Neural crest cell (in vitro differentiated cells): Measurements from ENCODE around the gene CDKN2AIPNL. TPM values are rescaled to one million over a fixed set of nuclear protein-coding genes. Genes with fewer than 3 reads are reported as not detected.
"Not testable (repeated sequence)": the region's sequence is repeated elsewhere in the genome, so short reads cannot be mapped to it uniquely, and the experiment has no call there.

Source experiments
- DNase-seq: peaks from one replicate; pipeline ENCODE4 v3.0.0; 2021; ENCODE audit warnings: low read depth, mixed read lengths, low spot score
- H3K27ac Mint-ChIP-seq: one replicate; pipeline ENCODE4 v1.8.0; 2021; ENCODE audit warnings: mild to moderate bottlenecking, mixed read lengths; ENCODE audit not compliant: unreplicated experiment
- H3K27me3 Mint-ChIP-seq: 2 replicates; pipeline ENCODE4 v1.8.0; 2021; ENCODE audit warnings: low read depth, mild to moderate bottlenecking, mixed read lengths
- H3K36me3 Mint-ChIP-seq: 2 replicates; pipeline ENCODE4 v1.8.0; 2021; ENCODE audit warnings: low read depth, mild to moderate bottlenecking, mixed read lengths
- H3K4me1 Mint-ChIP-seq: 2 replicates; pipeline ENCODE4 v1.8.0; 2021; ENCODE audit warnings: mixed read lengths
- H3K4me3 Mint-ChIP-seq: one replicate; pipeline ENCODE4 v1.8.0; 2021; ENCODE audit warnings: mild to moderate bottlenecking, mixed read lengths
- H3K9me3 Mint-ChIP-seq: 2 replicates; pipeline ENCODE4 v1.8.0; 2021; ENCODE audit warnings: mixed read lengths
- CTCF ChIP-seq: fragments of 200-600 bp; sonication (generic); conservative IDR thresholded peaks from 2 replicates; pipeline ENCODE4 v1.5.0; 2021; ENCODE audit warnings: antibody characterized with exemption, mild to moderate bottlenecking
- total RNA-seq: library from RNA; stranded (reverse); gene quantifications from 2 replicates; pipeline ENCODE4 v1.2.1, GENCODE V29; 2021

The CDKN2AIPNL gene
- total RNA-seq, 1 donor from 2014 or later = 47.0 TPM

GRCh38 chr5:134422791-134423365, 11.2 kb upstream of the CDKN2AIPNL start:
- H3K27me3 Mint-ChIP-seq = peaks cover 10% of the 10 kb centered on the region
- H3K36me3 Mint-ChIP-seq = no peaks in the 10 kb centered on the region
- TF ChIP-seq CTCF = no peak
- H3K27ac Mint-ChIP-seq = no peak overlapping the region
- no peak overlapping the region for H3K4me3 Mint-ChIP-seq
- DNase-seq = no peak
- no peaks in the 10 kb centered on the region for H3K4me1 Mint-ChIP-seq
- no peaks in the 10 kb centered on the region for H3K9me3 Mint-ChIP-seq

GRCh38 chr5:134421038-134421437, 9.4 kb upstream of the CDKN2AIPNL start:
- not testable (repeated sequence) for DNase-seq, H3K4me1 Mint-ChIP-seq, H3K9me3 Mint-ChIP-seq, H3K27me3 Mint-ChIP-seq, H3K27ac Mint-ChIP-seq, H3K36me3 Mint-ChIP-seq, H3K4me3 Mint-ChIP-seq

- Mint-ChIP-seq H3K27me3 (no peaks in the 10 kb centered on the region), H3K9me3 (no peaks in the 10 kb centered on the region), H3K4me1 (no peaks in the 10 kb centered on the region), H3K36me3 (no peaks in the 10 kb centered on the region), H3K27ac (no peak overlapping the region), H3K4me3 (no peak overlapping the region)
- DNase-seq = no peak
- no peak for TF ChIP-seq CTCF
Measured at GRCh38 chr5:134420343-134420742, 8.7 kb upstream of the CDKN2AIPNL start.

GRCh38 chr5:134418958-134419357, 7.3 kb upstream of the CDKN2AIPNL start:
- DNase-seq = no peak
- TF ChIP-seq CTCF = no peak
- no peaks in the 10 kb centered on the region for H3K9me3 Mint-ChIP-seq
- H3K27me3 Mint-ChIP-seq = no peaks in the 10 kb centered on the region
- H3K4me1 Mint-ChIP-seq = no peaks in the 10 kb centered on the region
- no peak overlapping the region for H3K27ac Mint-ChIP-seq
- H3K36me3 Mint-ChIP-seq = no peaks in the 10 kb centered on the region
- H3K4me3 Mint-ChIP-seq = no peak overlapping the region

- H3K36me3 Mint-ChIP-seq = no peaks in the 10 kb centered on the region
- H3K4me3 Mint-ChIP-seq = no peak overlapping the region
- H3K9me3 Mint-ChIP-seq = no peaks in the 10 kb centered on the region
- H3K27ac Mint-ChIP-seq = peak overlapping the region; percentile 45
- no peaks in the 10 kb centered on the region for H3K27me3 Mint-ChIP-seq
- no peaks in the 10 kb centered on the region for H3K4me1 Mint-ChIP-seq
- no peak for DNase-seq
- TF ChIP-seq CTCF = no peak
Measured at GRCh38 chr5:134417707-134418106, 6.0 kb upstream of the CDKN2AIPNL start.

GRCh38 chr5:134413046-134413445, 1.4 kb upstream of the CDKN2AIPNL start:
- Mint-ChIP-seq H3K27me3 (no peaks in the 10 kb centered on the region), H3K4me1 (peaks cover 28% of the 10 kb centered on the region), H3K27ac (no peak overlapping the region), H3K9me3 (no peaks in the 10 kb centered on the region), H3K4me3 (peak overlapping the region; percentile 96), H3K36me3 (no peaks in the 10 kb centered on the region)
- DNase-seq = no peak
- TF ChIP-seq CTCF = no peak
